ENCODE results near the gene FAM229A. TPM values are rescaled to one million over a fixed set of nuclear protein-coding genes. Genes with fewer than 3 reads are reported as not detected.
A peak's percentile ranks its signal among the peaks of the same experiment; 100 is the strongest.

Gene FAM229A
- total RNA-seq, 1 experiment from 2014 or later: 13.4 TPM

GRCh38 chr1:32350785-32351398, 11.4 kb downstream of the FAM229A start:
- DNase-seq (ENCODE audit: unreplicated experiment): no peak
- Mint-ChIP-seq H3K4me3 (ENCODE audit: unreplicated experiment) (peak overlapping the region; percentile 82), H3K9me3 (ENCODE audit: unreplicated experiment) (no peaks in the 10 kb centered on the region), H3K27ac (ENCODE audit: low read depth, unreplicated experiment) (peak overlapping the region; percentile 94), H3K27me3 (ENCODE audit: insufficient read depth, unreplicated experiment) (no peaks in the 10 kb centered on the region), H3K36me3 (ENCODE audit: insufficient read depth, unreplicated experiment) (peaks cover 13% of the 10 kb centered on the region), H3K4me1 (ENCODE audit: insufficient read depth, unreplicated experiment) (peaks cover 11% of the 10 kb centered on the region)
- intact Hi-C loops (cut with micrococcal nuclease): loop anchor here (2.0 kb wide), 1 partner anchor 128 kb away; the partner anchor contains the start of genes EIF3I and TMEM234
- ChIA-PET POLR2A (interaction anchor here (0.6 to 1.4 kb wide), 5 partner anchors 7 to 136 kb away, joined by 3 read pairs; no protein-coding TSS in a partner anchor), CTCF (interaction anchor here (0.6 to 1.1 kb wide), 3 partner anchors 50 to 285 kb away, joined by 3 read pairs; no protein-coding TSS in a partner anchor)
- BruUV-seq (replicated peaks): no TSS peak
- peak; percentile 50 for TF ChIP-seq CTCF (IDR thresholded peaks at IDR 0.05; ENCODE audit: unreplicated experiment)

- Mint-ChIP-seq H3K9me3 (ENCODE audit: unreplicated experiment) (no peaks in the 10 kb centered on the region), H3K27me3 (ENCODE audit: insufficient read depth, unreplicated experiment) (no peaks in the 10 kb centered on the region), H3K4me1 (ENCODE audit: insufficient read depth, unreplicated experiment) (peaks cover 11% of the 10 kb centered on the region), H3K27ac (ENCODE audit: low read depth, unreplicated experiment) (no peak overlapping the region), H3K4me3 (ENCODE audit: unreplicated experiment) (no peak overlapping the region), H3K36me3 (ENCODE audit: insufficient read depth, unreplicated experiment) (peaks cover 6% of the 10 kb centered on the region)
- no peak for TF ChIP-seq CTCF (IDR thresholded peaks at IDR 0.05; ENCODE audit: unreplicated experiment)
- no TSS peak for BruUV-seq (replicated peaks)
- ChIA-PET POLR2A (interaction anchor here (0.6 kb wide), 1 partner anchor 236 kb away, joined by 3 read pairs; no protein-coding TSS in a partner anchor), CTCF (interaction anchor here (0.6 kb wide), 1 partner anchor 66 kb away, joined by 3 read pairs; no protein-coding TSS in a partner anchor)
- DNase-seq (ENCODE audit: unreplicated experiment): no peak
- intact Hi-C loops (cut with micrococcal nuclease): no loop called here
These were observed 13.0 kb downstream of the FAM229A start for GRCh38 chr1:32349211-32349708.

- TF ChIP-seq CTCF (IDR thresholded peaks at IDR 0.05; ENCODE audit: unreplicated experiment): no peak
- Mint-ChIP-seq H3K4me3 (ENCODE audit: unreplicated experiment) (no peak overlapping the region), H3K36me3 (ENCODE audit: insufficient read depth, unreplicated experiment) (no peaks in the 10 kb centered on the region), H3K4me1 (ENCODE audit: insufficient read depth, unreplicated experiment) (no peaks in the 10 kb centered on the region), H3K27me3 (ENCODE audit: insufficient read depth, unreplicated experiment) (no peaks in the 10 kb centered on the region), H3K9me3 (ENCODE audit: unreplicated experiment) (no peaks in the 10 kb centered on the region), H3K27ac (ENCODE audit: low read depth, unreplicated experiment) (no peak overlapping the region)
- no TSS peak for BruUV-seq (replicated peaks)
- intact Hi-C loops (cut with micrococcal nuclease): no loop called here
- no peak for DNase-seq (ENCODE audit: unreplicated experiment)
- ChIA-PET CTCF (interaction anchor here (0.5 kb wide), 2 partner anchors 48 to 139 kb away, joined by 3 read pairs; partner anchors contain the start of gene BSDC1), POLR2A (no interaction called here)
These were observed 15.6 kb downstream of the FAM229A start for GRCh38 chr1:32346532-32347157.

- no peaks in the 10 kb centered on the region for H3K27me3 Mint-ChIP-seq (ENCODE audit: insufficient read depth, unreplicated experiment)
- H3K4me3 Mint-ChIP-seq (ENCODE audit: unreplicated experiment): no peak overlapping the region
- ChIA-PET POLR2A (interaction anchor here (0.7 kb wide), 1 partner anchor 450 kb away, joined by 4 read pairs; no protein-coding TSS in a partner anchor), CTCF (interaction anchor here (0.6 to 2.4 kb wide), 2 partner anchors 129 to 236 kb away, joined by 3 to 8 read pairs; no protein-coding TSS in a partner anchor)
- H3K9me3 Mint-ChIP-seq (ENCODE audit: unreplicated experiment): no peaks in the 10 kb centered on the region
- TF ChIP-seq CTCF (IDR thresholded peaks at IDR 0.05; ENCODE audit: unreplicated experiment): no peak
- H3K36me3 Mint-ChIP-seq (ENCODE audit: insufficient read depth, unreplicated experiment): no peaks in the 10 kb centered on the region
- intact Hi-C loops (cut with micrococcal nuclease): no loop called here
- no TSS peak for BruUV-seq (replicated peaks)
- H3K27ac Mint-ChIP-seq (ENCODE audit: low read depth, unreplicated experiment): no peak overlapping the region
- no peaks in the 10 kb centered on the region for H3K4me1 Mint-ChIP-seq (ENCODE audit: insufficient read depth, unreplicated experiment)
- DNase-seq (ENCODE audit: unreplicated experiment): no peak
These were observed 16.9 kb downstream of the FAM229A start for GRCh38 chr1:32345289-32345827.

All from MCF 10A (cell line).